Parathyroid adenoma (tissue), 2 donors: Measurements from ENCODE around the gene AVL9.
"Not testable (repeated sequence)": the region's sequence is repeated elsewhere in the genome, so short reads cannot be mapped to it uniquely, and the experiment has no call there.

Experiments used
- H2AFZ ChIP-seq: fragments of 300-600 bp; sonication (generic); one replicate; pipeline ENCODE4 v1.7.0; 2017; ENCODE audit warnings: antibody characterized with exemption, mild to moderate bottlenecking
- H3K27ac ChIP-seq: fragments of 300-600 bp; sonication (generic); one replicate; pipeline ENCODE4 v1.7.0; 2017
- H3K27me3 ChIP-seq: fragments of 300-600 bp; sonication (generic); one replicate; pipeline ENCODE4 v1.7.0; 2017; ENCODE audit warnings: low read length; ENCODE audit not compliant: control insufficient read depth, insufficient read depth
- H3K36me3 ChIP-seq: fragments of 300-600 bp; sonication (generic); one replicate; pipeline ENCODE4 v1.7.0; 2017; ENCODE audit warnings: low read length; ENCODE audit not compliant: control insufficient read depth, insufficient read depth
- H3K4me1 ChIP-seq: fragments of 300-600 bp; sonication (generic); one replicate; pipeline ENCODE4 v1.7.0; 2017; ENCODE audit warnings: control low read depth
- H3K4me2 ChIP-seq: fragments of 300-600 bp; sonication (generic); one replicate; pipeline ENCODE4 v1.7.0; 2017; ENCODE audit warnings: low read length
- H3K4me3 ChIP-seq: fragments of 300-600 bp; sonication (generic); one replicate; pipeline ENCODE4 v1.7.0; 2017; ENCODE audit warnings: low read depth, low read length
- H3K79me2 ChIP-seq: fragments of 300-600 bp; sonication (generic); one replicate; pipeline ENCODE4 v1.7.0; 2017; ENCODE audit warnings: control low read depth
- H3K9ac ChIP-seq: fragments of 300-600 bp; sonication (generic); one replicate; pipeline ENCODE4 v1.7.0; 2017; ENCODE audit warnings: mild to moderate bottlenecking
- H3K9me3 ChIP-seq: fragments of 300-600 bp; sonication (generic); one replicate; pipeline ENCODE4 v1.7.0; 2017; ENCODE audit warnings: low read length; ENCODE audit not compliant: control insufficient read depth
- TF ChIP-seq, protein P1 (sequence below): fragments of 300-600 bp; sonication (generic); IDR thresholded peaks from one replicate; pipeline ENCODE4 v1.7.0; 2017; ENCODE audit warnings: antibody characterized with exemption, mild to moderate bottlenecking
- donor health status: primary hyperparathyroidism.

The AVL9 gene

DNA sequence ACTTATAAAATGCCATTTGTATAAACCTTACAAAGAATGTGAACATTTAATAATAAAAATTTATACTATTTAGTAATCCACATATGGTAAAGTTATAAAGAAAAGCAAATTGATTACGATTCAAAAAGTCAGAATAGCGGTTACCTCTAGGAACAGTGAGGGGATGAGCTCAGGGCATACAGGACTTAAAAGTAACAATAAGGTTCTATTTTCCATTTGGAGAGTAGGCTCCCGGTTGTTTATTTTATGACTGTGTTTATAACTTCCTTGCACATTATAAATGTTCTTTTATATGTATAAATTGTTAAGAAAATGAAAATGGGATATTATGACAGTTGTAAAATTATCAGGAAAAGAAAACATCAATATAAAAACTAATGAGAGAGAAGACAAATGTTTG lies 135.7 kb downstream of the AVL9 start:
- H3K27me3 ChIP-seq: no peaks in the 10 kb centered on the region
- H3K9ac ChIP-seq: no peak overlapping the region
- H3K27ac ChIP-seq: no peak overlapping the region
- H3K4me3 ChIP-seq: no peak overlapping the region
- no peaks in the 10 kb centered on the region for H3K79me2 ChIP-seq
- no peak overlapping the region for H2AFZ ChIP-seq
- H3K9me3 ChIP-seq: no peaks in the 10 kb centered on the region
- H3K4me2 ChIP-seq: no peak overlapping the region
- TF ChIP-seq, protein P1, sequence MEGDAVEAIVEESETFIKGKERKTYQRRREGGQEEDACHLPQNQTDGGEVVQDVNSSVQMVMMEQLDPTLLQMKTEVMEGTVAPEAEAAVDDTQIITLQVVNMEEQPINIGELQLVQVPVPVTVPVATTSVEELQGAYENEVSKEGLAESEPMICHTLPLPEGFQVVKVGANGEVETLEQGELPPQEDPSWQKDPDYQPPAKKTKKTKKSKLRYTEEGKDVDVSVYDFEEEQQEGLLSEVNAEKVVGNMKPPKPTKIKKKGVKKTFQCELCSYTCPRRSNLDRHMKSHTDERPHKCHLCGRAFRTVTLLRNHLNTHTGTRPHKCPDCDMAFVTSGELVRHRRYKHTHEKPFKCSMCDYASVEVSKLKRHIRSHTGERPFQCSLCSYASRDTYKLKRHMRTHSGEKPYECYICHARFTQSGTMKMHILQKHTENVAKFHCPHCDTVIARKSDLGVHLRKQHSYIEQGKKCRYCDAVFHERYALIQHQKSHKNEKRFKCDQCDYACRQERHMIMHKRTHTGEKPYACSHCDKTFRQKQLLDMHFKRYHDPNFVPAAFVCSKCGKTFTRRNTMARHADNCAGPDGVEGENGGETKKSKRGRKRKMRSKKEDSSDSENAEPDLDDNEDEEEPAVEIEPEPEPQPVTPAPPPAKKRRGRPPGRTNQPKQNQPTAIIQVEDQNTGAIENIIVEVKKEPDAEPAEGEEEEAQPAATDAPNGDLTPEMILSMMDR: no peak
- H3K4me1 ChIP-seq: no peaks in the 10 kb centered on the region
- H3K36me3 ChIP-seq: no peaks in the 10 kb centered on the region

DNA sequence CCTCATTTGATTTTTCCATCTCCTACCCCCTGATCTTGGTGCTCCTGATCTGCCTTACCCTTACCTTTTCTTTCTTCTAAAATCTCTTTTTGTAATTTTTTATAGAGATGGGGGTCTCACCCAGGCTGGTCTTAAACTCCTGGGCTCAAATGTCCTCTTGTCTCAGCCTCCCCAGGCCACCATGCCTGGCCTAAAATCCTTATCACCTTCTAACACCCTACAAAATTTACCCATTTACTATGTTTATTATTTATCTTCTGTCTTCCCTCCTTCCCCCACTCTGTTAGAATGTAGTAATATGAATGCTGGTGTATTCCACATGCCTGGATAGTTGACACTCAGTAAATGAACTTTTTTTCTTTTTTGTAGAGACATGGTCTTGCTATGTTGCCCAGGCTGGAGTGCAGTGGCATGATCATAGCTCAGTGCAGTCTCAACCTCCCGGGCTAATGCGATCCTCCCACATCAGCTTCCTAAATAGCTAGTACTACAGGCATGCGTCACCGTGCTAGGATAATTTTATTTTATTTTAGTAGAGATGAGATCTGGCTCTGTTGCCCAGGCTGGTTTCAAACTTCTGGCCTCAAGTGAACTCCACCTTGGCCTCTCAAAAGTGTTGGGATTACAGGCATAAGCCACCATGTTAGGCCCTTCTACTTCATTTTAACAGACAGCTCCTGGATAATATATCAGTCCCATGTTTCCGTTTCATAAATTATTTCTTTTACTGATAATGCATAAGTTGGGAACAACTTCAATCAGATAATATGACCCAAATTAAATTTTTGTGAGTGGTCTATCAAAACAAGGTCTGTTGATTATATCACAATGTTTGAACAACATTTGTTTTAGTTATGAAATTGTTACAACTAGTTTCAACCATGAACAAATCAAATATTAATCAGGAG lies 136.6 kb downstream of the AVL9 start:
- H3K27ac ChIP-seq, H3K36me3 ChIP-seq: not testable (repeated sequence)

GRCh38 chr7:32633446-32633845 lies 138.2 kb downstream of the AVL9 start:
- not testable (repeated sequence) for H3K79me2 ChIP-seq, H3K4me1 ChIP-seq, H3K27ac ChIP-seq, H3K4me3 ChIP-seq, H3K9ac ChIP-seq, H2AFZ ChIP-seq, H3K4me2 ChIP-seq, H3K27me3 ChIP-seq, H3K36me3 ChIP-seq, H3K9me3 ChIP-seq

More for the DNA sequence above, 136.6 kb downstream of the AVL9 start:
- not testable (repeated sequence) for H2AFZ ChIP-seq, H3K4me2 ChIP-seq, H3K4me1 ChIP-seq, H3K9me3 ChIP-seq, H3K9ac ChIP-seq, H3K79me2 ChIP-seq, H3K27me3 ChIP-seq, H3K4me3 ChIP-seq

GRCh38 chr7:32634798-32635393 lies 139.6 kb downstream of the AVL9 start:
- H3K4me1 ChIP-seq, H3K9ac ChIP-seq, H3K79me2 ChIP-seq, H3K27ac ChIP-seq, H3K36me3 ChIP-seq, H3K27me3 ChIP-seq, H3K4me3 ChIP-seq, H2AFZ ChIP-seq, H3K4me2 ChIP-seq, H3K9me3 ChIP-seq: not testable (repeated sequence)

DNA sequence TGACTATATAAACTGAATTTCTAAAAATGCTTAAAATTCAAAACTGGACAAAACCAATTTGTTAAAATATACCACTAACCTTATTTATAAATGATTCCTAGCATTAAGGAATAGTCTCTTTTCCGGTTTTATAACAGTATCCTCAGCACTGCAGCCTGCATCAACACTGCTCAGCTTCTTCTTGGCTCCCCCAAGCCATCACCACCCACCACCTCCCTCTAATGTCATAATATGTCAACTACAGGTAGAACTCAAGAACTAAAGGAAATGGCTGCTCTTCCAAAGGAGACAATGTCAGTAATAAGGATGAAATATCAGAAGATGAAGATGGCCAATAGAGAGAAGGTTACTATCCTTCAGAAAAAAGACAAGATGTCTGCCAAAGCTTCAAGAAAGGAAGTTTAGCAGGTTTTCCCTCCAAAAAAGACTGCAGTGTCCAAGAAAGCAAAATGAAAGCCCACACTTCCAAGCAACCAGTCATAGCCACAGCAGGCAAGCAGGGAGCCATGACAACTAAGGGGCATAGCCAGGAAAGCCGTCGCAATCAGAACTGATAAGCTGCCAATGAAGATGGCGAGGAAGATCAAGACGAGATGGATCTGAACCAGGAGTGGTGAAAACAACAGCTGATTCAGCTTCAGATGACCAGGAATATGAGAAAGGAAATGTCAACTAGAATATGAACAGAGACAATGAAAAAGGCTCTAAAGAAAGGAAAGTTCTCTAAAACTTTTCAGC lies 141.6 kb downstream of the AVL9 start:
- H3K36me3 ChIP-seq, H3K27ac ChIP-seq, H2AFZ ChIP-seq, H3K4me2 ChIP-seq, H3K4me1 ChIP-seq, H3K79me2 ChIP-seq, H3K4me3 ChIP-seq, H3K27me3 ChIP-seq, H3K9me3 ChIP-seq, H3K9ac ChIP-seq: not testable (repeated sequence)

GRCh38 chr7:32637611-32638010 lies 142.3 kb downstream of the AVL9 start:
- H3K27ac ChIP-seq, H3K36me3 ChIP-seq, H3K79me2 ChIP-seq: not testable (repeated sequence)

More at GRCh38 chr7:32637611-32638010, 142.3 kb downstream of the AVL9 start:
- not testable (repeated sequence) for H2AFZ ChIP-seq, H3K4me2 ChIP-seq, H3K27me3 ChIP-seq, H3K9me3 ChIP-seq, H3K4me3 ChIP-seq, H3K4me1 ChIP-seq, H3K9ac ChIP-seq
